ENCODE measurements around the gene ETFBKMT. TPM values are rescaled to one million over a fixed set of nuclear protein-coding genes. Genes with fewer than 3 reads are reported as not detected.

ETFBKMT gene
- total and polyA plus RNA-seq, 2 of the 4 experiments (the other 2 are of a cell fraction) = 1.2 to 2.5 TPM

- Histone ChIP-seq H4K8ac (ENCODE audit: low read depth in 2 of 2, low read length in 2 of 2) (no peak overlapping the region), H3K9me1 (ENCODE audit: insufficient read depth, low read length) (no peaks in the 10 kb centered on the region), H3K27ac (ENCODE audit: insufficient read depth, low read length) (no peak overlapping the region), H3K9ac (ENCODE audit: low read depth, low read length) (no peak overlapping the region), H2AFZ (replicated peaks; ENCODE audit: low read length, poor library complexity) (no peak overlapping the region), H3K36me3 (ENCODE audit: control insufficient read depth, insufficient read depth, low read length) (no peaks in the 10 kb centered on the region), H3K4me1 (ENCODE audit: control insufficient read depth, insufficient read depth, low read length) (no peaks in the 10 kb centered on the region), H3K9me3 (ENCODE audit: control insufficient read depth, insufficient read depth, low read length) (peaks cover 1% of the 10 kb centered on the region; the same call in 1 of the 2 replicates), H3K79me1 (ENCODE audit: low read depth in 1 of 2, low read length in 2 of 2) (no peaks in the 10 kb centered on the region), H2AK5ac (ENCODE audit: low read depth, low read length) (no peak overlapping the region), H4K5ac (ENCODE audit: low read depth, low read length) (no peak overlapping the region), H2BK20ac (ENCODE audit: low read depth, low read length) (no peak overlapping the region), H2BK120ac (ENCODE audit: low read depth, low read length) (no peak overlapping the region), H3K14ac (replicated peaks; ENCODE audit: low read depth, low read length) (no peak overlapping the region), H3K4me2 (ENCODE audit: low read depth, low read length) (no peak overlapping the region), H3K27me3 (ENCODE audit: control insufficient read depth, insufficient read depth, low read length) (no peaks in the 10 kb centered on the region), H3K4me3 (ENCODE audit: insufficient read depth, low read depth, low read length) (no peak overlapping the region), H3K4ac (ENCODE audit: low read depth, low read length) (no peak overlapping the region), H4K91ac (ENCODE audit: insufficient read depth, low read depth, low read length) (no peak overlapping the region), H2BK15ac (ENCODE audit: low read depth, low read length) (no peak overlapping the region), H3K56ac (ENCODE audit: extremely low read depth, insufficient read depth, low read length) (no peak overlapping the region), H3K23ac (ENCODE audit: low read depth, low read length) (no peak overlapping the region), H2AK9ac (replicated peaks; ENCODE audit: low read depth, low read length, poor library complexity) (no peak overlapping the region), H3K18ac (ENCODE audit: low read depth, low read length) (no peak overlapping the region), H2BK5ac (ENCODE audit: low read depth, low read length, poor library complexity, severe bottlenecking) (no peak overlapping the region), H4K20me1 (ENCODE audit: insufficient read depth, low read length) (no peaks in the 10 kb centered on the region)
- in situ Hi-C loops (cut with MboI; ENCODE audit: low sequenced_read_pairs) (no loop called here), dilution Hi-C loops (cut with HindIII; ENCODE audit: low sequenced_read_pairs, unreplicated experiment) (no loop called here), intact Hi-C loops (cut with micrococcal nuclease) (no loop called here)
- ChIA-PET POLR2A (ENCODE audit: unreplicated experiment) (no interaction called here), CTCF (no interaction called here)
- WGBS, 2 experiments (ENCODE audit: extremely low coverage in 2 of 2, insufficient read length in 1 of 2) = no CpG with 5 or more reads among the region's 2 CpGs
- no peak for DNase-seq
- no peak for ATAC-seq (ENCODE audit: low read depth)
- BruUV-seq (replicated peaks) = no TSS peak
- no peak for TF ChIP-seq RCOR1 (IDR thresholded peaks at IDR 0.05; ENCODE audit: insufficient replicate concordance, low read length)
- TF ChIP-seq CTCF (conservative IDR thresholded peaks at IDR 0.05; ENCODE audit: low read depth, low read length) = no peak
- no peak for TF ChIP-seq POLR2A (IDR thresholded peaks at IDR 0.05; ENCODE audit: low read depth, low read length)
- no peak for TF ChIP-seq NFE2L2 (IDR thresholded peaks at IDR 0.05; ENCODE audit: low read depth, low read length)
- no peak for TF ChIP-seq RFX5 (IDR thresholded peaks at IDR 0.05; ENCODE audit: low read depth, low read length)
- TF ChIP-seq CHD1 (IDR thresholded peaks at IDR 0.05; ENCODE audit: low read depth, low read length) = no peak
These were observed 46.7 kb upstream of the ETFBKMT start for GRCh38 chr12:31612819-31613218.
